SK-N-MC (cell line): ENCODE results near the gene CDK2.

Experiments
- EZH2 ChIP-seq: fragments of 200-600 bp; sonication (generic); IDR thresholded peaks from one replicate; pipeline ENCODE4 v1.6.1; 2017; ENCODE audit warnings: antibody characterized with exemption
- FOXP2 ChIP-seq: optimal IDR thresholded peaks from 2 replicates; pipeline ENCODE3; 2011; ENCODE audit warnings: mild to moderate bottlenecking, moderate library complexity; ENCODE audit not compliant: insufficient read depth; ENCODE audit errors: extremely low read length, control extremely low read depth
- POLR2AphosphoS5 ChIP-seq: IDR thresholded peaks from 2 replicates; pipeline ENCODE4 v1.6.1; 2012; ENCODE audit warnings: mild to moderate bottlenecking, low read depth, low read length, borderline replicate concordance

DNA sequence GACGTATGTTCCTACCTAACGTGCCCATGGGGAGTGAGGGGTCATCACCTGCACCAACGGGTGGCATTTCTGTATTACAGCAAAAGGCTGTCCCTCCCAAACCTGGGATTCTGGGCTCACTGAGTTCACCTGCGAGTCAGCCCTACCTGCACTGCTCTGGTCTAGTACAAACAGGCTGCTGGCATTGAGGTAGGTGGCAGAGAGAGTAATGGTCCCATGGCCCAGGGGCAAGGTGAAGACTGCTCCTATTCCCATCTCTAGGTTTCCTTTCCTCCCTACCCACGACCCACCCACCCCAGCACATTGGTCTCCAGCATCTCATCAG is 30.9 kb downstream of the CDK2 start:
- TF ChIP-seq POLR2AphosphoS5 (no peak), EZH2 (no peak), FOXP2 (no peak)
